GM23338 (cell line): Measurements from ENCODE around the gene USP48. TPM values are rescaled to one million over a fixed set of nuclear protein-coding genes. Genes with fewer than 3 reads are reported as not detected.

Experiments used
- ATAC-seq: fragments of 200-7000 bp; cut with Tn5 transposase; 3 replicates; pipeline ENCODE4 v1.9.1; 2020
- DNase-seq: peaks from one replicate; pipeline ENCODE4 v3.0.0-alpha.2; 2015; ENCODE audit warnings: low spot score
- H2AFZ ChIP-seq: fragments of 200-600 bp; sonication (generic); 2 replicates; pipeline ENCODE4 v1.8.0; 2016; ENCODE audit warnings: antibody characterized with exemption, mild to moderate bottlenecking, moderate library complexity
- H3F3A ChIP-seq: fragments of 200-600 bp; sonication (generic); replicated peaks from 2 replicates; pipeline ENCODE4 v1.8.0; 2017; ENCODE audit warnings: antibody characterized with exemption, mixed run types, low read depth
- H3K27ac ChIP-seq: fragments of 200-600 bp; sonication (generic); 2 replicates; pipeline ENCODE4 v1.6.1; 2016; ENCODE audit warnings: low read depth
- H3K27me3 ChIP-seq: fragments of 200-600 bp; sonication (generic); 2 replicates; pipeline ENCODE4 v1.8.0; 2016; ENCODE audit warnings: mild to moderate bottlenecking, mixed run types, moderate library complexity; ENCODE audit not compliant: insufficient read depth
- H3K36me3 ChIP-seq: fragments of 200-600 bp; sonication (generic); 2 replicates; pipeline ENCODE4 v1.8.0; 2016; ENCODE audit warnings: mild to moderate bottlenecking; ENCODE audit not compliant: insufficient read depth
- H3K4me1 ChIP-seq: fragments of 200-600 bp; sonication (generic); 2 replicates; pipeline ENCODE4 v1.8.0; 2016; ENCODE audit warnings: mild to moderate bottlenecking, moderate library complexity; ENCODE audit not compliant: insufficient read depth
- H3K4me2 ChIP-seq: fragments of 200-600 bp; sonication (generic); 2 replicates; pipeline ENCODE4 v1.7.1; 2017; ENCODE audit warnings: mixed run types
- H3K4me3 ChIP-seq: fragments of 200-600 bp; sonication (generic); 2 replicates; pipeline ENCODE4 v1.6.1; 2016; ENCODE audit warnings: mixed run types
- H3K79me2 ChIP-seq: fragments of 200-600 bp; sonication (generic); replicated peaks from 2 replicates; pipeline ENCODE4 v1.8.0; 2017; ENCODE audit warnings: mild to moderate bottlenecking; ENCODE audit not compliant: insufficient read depth
- H3K9me2 ChIP-seq: fragments of 200-600 bp; sonication (generic); 2 replicates; pipeline ENCODE4 v1.8.0; 2017; ENCODE audit not compliant: insufficient read depth
- H4K20me1 ChIP-seq: fragments of 200-600 bp; sonication (generic); replicated peaks from 2 replicates; pipeline ENCODE4 v1.8.0; 2017; ENCODE audit warnings: mild to moderate bottlenecking; ENCODE audit not compliant: insufficient read depth
- H3K27ac Mint-ChIP-seq: 2 replicates; pipeline ENCODE4 v1.8.0; 2020; ENCODE audit warnings: inconsistent platforms, mild to moderate bottlenecking, moderate library complexity, mixed read lengths
- H3K27me3 Mint-ChIP-seq: 3 replicates; pipeline ENCODE4 v1.8.0; 2022; ENCODE audit warnings: low read depth, mild to moderate bottlenecking, moderate library complexity, mixed read lengths, inconsistent platforms; ENCODE audit not compliant: insufficient read depth, poor library complexity
- H3K36me3 Mint-ChIP-seq: 3 replicates; pipeline ENCODE4 v1.8.0; 2021; ENCODE audit warnings: low read depth, mild to moderate bottlenecking, inconsistent platforms, moderate library complexity, mixed read lengths
- H3K4me1 Mint-ChIP-seq: 3 replicates; pipeline ENCODE4 v1.8.0; 2020; ENCODE audit warnings: mild to moderate bottlenecking, inconsistent platforms, mixed read lengths
- H3K4me3 Mint-ChIP-seq: 3 replicates; pipeline ENCODE4 v1.8.0; 2021; ENCODE audit warnings: moderate library complexity, mild to moderate bottlenecking, inconsistent platforms, mixed read lengths
- H3K9me3 Mint-ChIP-seq: 3 replicates; pipeline ENCODE4 v1.8.0; 2020; ENCODE audit warnings: moderate library complexity, mild to moderate bottlenecking, inconsistent platforms, mixed read lengths
- CREB1 ChIP-seq: fragments of 250-450 bp; sonication (Bioruptor Pico); IDR thresholded peaks from 2 replicates; pipeline ENCODE4 v1.5.0; 2020; ENCODE audit warnings: low read depth, mild to moderate bottlenecking, moderate library complexity
- ETS1 ChIP-seq: IDR thresholded peaks from 2 replicates; pipeline ENCODE4 v1.6.1; 2016; ENCODE audit warnings: antibody characterized with exemption
- EZH2 ChIP-seq: fragments of 200-600 bp; sonication (generic); IDR thresholded peaks from one replicate; pipeline ENCODE4 v1.8.0; 2017; ENCODE audit warnings: antibody characterized with exemption, mild to moderate bottlenecking, low read depth; ENCODE audit not compliant: unreplicated experiment
- EZH2phosphoT487 ChIP-seq: fragments of 200-600 bp; sonication (generic); IDR thresholded peaks from one replicate; pipeline ENCODE4 v1.8.1; 2018; ENCODE audit warnings: antibody characterized with exemption; ENCODE audit not compliant: unreplicated experiment
- NANOG ChIP-seq: IDR thresholded peaks from 2 replicates; pipeline ENCODE4 v1.6.1; 2016; ENCODE audit warnings: antibody characterized with exemption, borderline replicate concordance
- POLR2AphosphoS5 ChIP-seq: IDR thresholded peaks from 2 replicates; pipeline ENCODE4 v1.6.1; 2016; ENCODE audit warnings: antibody characterized with exemption, low read depth
- REST ChIP-seq: IDR thresholded peaks from one replicate; pipeline ENCODE4 v1.6.1; 2018; ENCODE audit warnings: antibody characterized with exemption; ENCODE audit not compliant: unreplicated experiment
- ZNF114 ChIP-seq: fragments of 250-450 bp; sonication (Bioruptor Pico); IDR thresholded peaks from 2 replicates; pipeline ENCODE4 v1.5.0; 2020; ENCODE audit warnings: mild to moderate bottlenecking, moderate library complexity
- ZNF331 ChIP-seq: fragments of 250-450 bp; sonication (Bioruptor Pico); IDR thresholded peaks from 2 replicates; pipeline ENCODE4 v1.5.0; 2020; ENCODE audit warnings: low read depth, mild to moderate bottlenecking, moderate library complexity
- polyA plus RNA-seq: library from polyadenylated mRNA; unstranded; fragments of >200 nt; fragmentation: Nextera tagmentation; extraction: Ambion mirVana; gene quantifications from 2 replicates; pipeline ENCODE4 v1.2.1, GENCODE V29; 2016
- total RNA-seq: library from RNA; depleted of rRNA; stranded (reverse); fragments of >200 nt; shearing (Covaris generic); gene quantifications from 2 replicates; pipeline ENCODE4 v1.2.3, GENCODE V29; 2014
- TF ChIP-seq, protein P1 (sequence below), 2 experiments: fragments of 200-600 bp in 1 of 2; sonication (generic) in 1 of 2; conservative IDR thresholded peaks; 2 replicates each; pipeline versions ENCODE4 v1.5.1 to v1.6.1; 2016 to 2017; ENCODE audit warnings: antibody characterized with exemption in 2 of 2, low read depth in 2 of 2, mild to moderate bottlenecking in 2 of 2, moderate library complexity in 1 of 2

USP48 gene
- total and polyA plus RNA-seq, 2 experiments from 2014 or later = 85.9 to 151 TPM

DNA sequence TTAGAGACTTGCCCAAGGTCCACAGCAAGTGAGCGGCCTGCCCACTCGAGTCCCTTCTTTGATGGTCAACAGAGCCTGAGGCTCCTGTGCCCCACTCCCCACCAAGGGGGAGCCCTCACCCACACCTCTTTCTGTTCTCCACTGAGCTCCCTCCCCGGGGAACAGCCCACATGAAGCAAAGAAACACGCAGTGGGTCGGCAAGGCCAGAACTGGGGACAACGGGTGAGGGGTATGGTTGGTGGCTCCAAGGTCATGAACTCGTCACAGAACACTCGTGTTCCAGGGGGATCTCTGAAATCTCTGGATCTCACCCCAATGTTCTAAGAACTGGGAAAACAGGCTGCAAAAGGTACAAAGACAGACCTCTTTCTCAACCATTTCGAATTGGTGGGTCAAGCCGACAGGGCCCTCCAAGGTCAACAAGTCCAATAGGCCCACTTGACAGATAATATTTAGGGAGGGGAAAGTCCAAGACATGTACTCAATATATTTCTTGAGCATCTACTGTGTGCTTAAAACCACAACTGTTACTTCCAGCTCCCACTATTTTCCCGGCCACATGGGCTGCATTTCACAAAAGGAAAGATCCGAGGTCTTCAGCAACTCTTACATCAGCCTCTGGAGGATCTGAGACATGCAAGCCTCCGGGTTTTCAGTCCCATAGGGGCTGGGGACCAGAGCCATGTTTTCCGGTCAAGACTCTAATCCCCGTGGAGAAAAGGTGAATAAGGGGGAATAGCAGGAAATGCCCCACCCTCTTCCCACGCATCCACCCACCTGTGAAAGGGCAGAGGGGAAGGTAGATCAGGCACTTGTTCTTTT lies 112.7 kb downstream of the USP48 start (continued):
- TF ChIP-seq REST (no peak), CREB1 (CRISPR knock-in tag) (no peak), ZNF114 (no peak), POLR2AphosphoS5 (no peak), EZH2phosphoT487 (no peak), ZNF331 (CRISPR knock-in tag) (no peak), ETS1 (no peak), EZH2 (no peak), NANOG (no peak)

DNA sequence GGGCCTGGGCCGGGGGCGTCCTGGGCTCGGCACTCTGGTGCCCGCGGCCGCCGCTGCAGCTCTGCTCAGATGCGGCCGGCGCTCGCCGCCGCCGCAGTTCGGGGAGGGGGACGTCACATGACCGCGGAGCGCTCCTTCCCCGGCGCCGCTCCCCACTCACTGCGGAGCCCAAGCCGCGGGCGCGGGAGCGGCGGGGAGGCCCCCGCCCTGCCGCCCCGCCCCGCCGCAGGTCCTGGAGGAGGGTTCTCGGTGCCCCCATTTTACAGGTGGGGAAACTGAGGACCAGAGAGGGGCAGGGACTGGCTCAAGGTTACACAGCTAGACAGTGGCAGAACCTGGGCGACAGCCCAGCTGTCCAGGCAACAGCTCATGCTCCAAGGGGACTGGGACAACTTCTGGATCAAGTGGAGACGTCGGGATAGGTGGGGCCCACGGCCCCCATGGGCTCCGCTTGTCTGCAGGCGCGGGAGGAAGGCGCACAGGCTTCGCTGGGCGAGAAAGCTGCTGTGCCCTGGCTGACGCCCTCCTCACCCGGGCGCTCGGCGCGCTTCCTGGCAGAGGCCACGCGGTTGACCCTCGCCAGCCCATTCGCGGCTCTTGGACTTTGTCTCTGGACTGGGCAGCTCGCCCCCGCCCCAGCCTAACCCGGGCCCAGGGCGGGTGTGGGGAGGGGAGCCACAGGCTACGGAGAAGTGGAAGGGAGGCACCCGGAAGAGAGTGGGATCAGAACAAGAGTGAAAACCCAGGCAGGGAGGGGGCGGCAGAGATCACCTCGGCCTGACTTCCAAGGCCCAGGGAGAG lies 113.5 kb downstream of the USP48 start, which contains the start of gene RAP1GAP:
Gene RAP1GAP, minus strand, starts transcription at position 100 of the 801 bp plus-strand sequence. CDS start 49,325 bp downstream, outside the sequence.
- H3K4me3 ChIP-seq = peak within 1 kb of the TSS; percentile 83
- H3K36me3 ChIP-seq = no peaks in the 10 kb centered on the region
- H3K79me2 ChIP-seq = no peaks in the 10 kb centered on the region
- TF ChIP-seq ZNF114 = no peak
- TF ChIP-seq, protein P1, sequence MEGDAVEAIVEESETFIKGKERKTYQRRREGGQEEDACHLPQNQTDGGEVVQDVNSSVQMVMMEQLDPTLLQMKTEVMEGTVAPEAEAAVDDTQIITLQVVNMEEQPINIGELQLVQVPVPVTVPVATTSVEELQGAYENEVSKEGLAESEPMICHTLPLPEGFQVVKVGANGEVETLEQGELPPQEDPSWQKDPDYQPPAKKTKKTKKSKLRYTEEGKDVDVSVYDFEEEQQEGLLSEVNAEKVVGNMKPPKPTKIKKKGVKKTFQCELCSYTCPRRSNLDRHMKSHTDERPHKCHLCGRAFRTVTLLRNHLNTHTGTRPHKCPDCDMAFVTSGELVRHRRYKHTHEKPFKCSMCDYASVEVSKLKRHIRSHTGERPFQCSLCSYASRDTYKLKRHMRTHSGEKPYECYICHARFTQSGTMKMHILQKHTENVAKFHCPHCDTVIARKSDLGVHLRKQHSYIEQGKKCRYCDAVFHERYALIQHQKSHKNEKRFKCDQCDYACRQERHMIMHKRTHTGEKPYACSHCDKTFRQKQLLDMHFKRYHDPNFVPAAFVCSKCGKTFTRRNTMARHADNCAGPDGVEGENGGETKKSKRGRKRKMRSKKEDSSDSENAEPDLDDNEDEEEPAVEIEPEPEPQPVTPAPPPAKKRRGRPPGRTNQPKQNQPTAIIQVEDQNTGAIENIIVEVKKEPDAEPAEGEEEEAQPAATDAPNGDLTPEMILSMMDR (conservative IDR thresholded peaks at IDR 0.05; ENCODE audit: low read depth in 2 of 2) = peak in 1 of 2 experiments; percentile 19; a peak in 1 of 4 replicates
- H3K27ac ChIP-seq = no peak within 1 kb of the TSS
- H2AFZ ChIP-seq = peak within 1 kb of the TSS; percentile 97
- no peaks in the 10 kb centered on the region for H3K9me2 ChIP-seq
- H3K4me2 ChIP-seq = peak within 1 kb of the TSS; percentile 95
- H3K9me3 Mint-ChIP-seq = no peaks in the 10 kb centered on the region
- no peaks in the 10 kb centered on the region for H3K36me3 Mint-ChIP-seq
- 0 out of 2 replicates have a peak, but pooled peaks cover 8% of the 10 kb centered on the region for H3F3A ChIP-seq
- H3K27me3 ChIP-seq = peaks cover 27% of the 10 kb centered on the region
- peaks cover 35% of the 10 kb centered on the region for H3K4me1 Mint-ChIP-seq
- peak within 1 kb of the TSS; percentile 74 for H3K4me3 Mint-ChIP-seq
- H3K4me1 ChIP-seq = peaks cover 30% of the 10 kb centered on the region
- H4K20me1 ChIP-seq = peaks cover 4% of the 10 kb centered on the region; the same call in 1 of the 2 replicates
- peak; percentile 78 for DNase-seq
- peaks cover 34% of the 10 kb centered on the region for H3K27me3 Mint-ChIP-seq
- H3K27ac Mint-ChIP-seq = no peak within 1 kb of the TSS
- peak; percentile 73 for ATAC-seq
